ENCODE results near the gene CD164L2.
A peak's percentile ranks its signal among the peaks of the same experiment; 100 is the strongest.

The CD164L2 gene

DNA sequence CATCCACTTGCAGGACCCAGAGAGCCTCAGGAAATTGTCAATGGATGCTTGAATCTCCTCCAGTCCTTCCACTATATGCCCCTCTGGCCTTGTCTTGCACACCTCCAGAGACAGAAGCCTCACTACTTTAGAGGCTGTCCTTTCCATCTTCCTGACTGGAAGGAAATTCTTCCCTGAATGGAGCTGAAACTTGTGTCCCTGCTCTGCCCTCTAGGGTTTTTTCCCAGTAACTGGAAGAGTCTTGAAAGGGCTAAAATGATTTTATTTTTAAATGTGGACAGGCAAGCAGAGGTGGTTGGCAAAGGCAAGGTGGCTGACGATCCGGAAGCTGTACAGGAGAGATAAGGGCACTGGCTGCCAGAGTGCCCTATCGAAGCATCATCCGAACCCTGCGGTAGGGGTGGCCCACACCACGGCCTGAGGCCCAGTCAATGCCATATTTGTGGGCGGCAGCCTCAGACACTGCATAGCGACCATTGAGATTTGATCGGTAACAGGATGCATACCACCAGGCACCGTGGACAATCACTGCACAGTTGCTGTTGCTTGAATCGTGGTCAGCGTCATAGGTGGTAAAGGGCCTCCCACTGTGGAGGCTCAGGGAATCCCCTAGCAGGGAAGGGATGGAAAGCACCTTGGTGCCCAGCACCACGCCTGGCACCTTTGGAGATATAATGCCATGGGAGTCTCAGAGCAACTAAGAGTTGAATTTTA is 14.1 kb downstream of the CD164L2 start:
- Histone ChIP-seq H3K27me3 (ENCODE audit: low read length) (no peaks in the 10 kb centered on the region), H3K4me3 (ENCODE audit: insufficient read depth, low read length, poor library complexity, severe bottlenecking) (no peak overlapping the region), H3K9ac (ENCODE audit: low read length) (no peak overlapping the region), H3K79me2 (ENCODE audit: insufficient read depth, low read length) (no peaks in the 10 kb centered on the region), H3K4me2 (ENCODE audit: low read depth, low read length, poor library complexity, severe bottlenecking) (no peak overlapping the region), H3K36me3 (ENCODE audit: low read length) (no peaks in the 10 kb centered on the region), H3K27ac (ENCODE audit: low read depth, low read length) (no peak overlapping the region), H3K9me3 (ENCODE audit: insufficient read depth, low read length) (no peaks in the 10 kb centered on the region), H3K9me2 (replicated peaks; ENCODE audit: insufficient read depth, low read length) (no peaks in the 10 kb centered on the region), H3F3A (ENCODE audit: insufficient read depth) (peaks cover 4% of the 10 kb centered on the region; the same call in 1 of the 2 replicates), H2AFZ (ENCODE audit: low read depth, low read length, severe bottlenecking) (no peak overlapping the region), H4K20me1 (ENCODE audit: low read depth, low read length) (no peaks in the 10 kb centered on the region)
- TF ChIP-seq EZH2phosphoT487 (conservative IDR thresholded peaks at IDR 0.05; ENCODE audit: low read length), result no peak
- TF ChIP-seq, protein P1, sequence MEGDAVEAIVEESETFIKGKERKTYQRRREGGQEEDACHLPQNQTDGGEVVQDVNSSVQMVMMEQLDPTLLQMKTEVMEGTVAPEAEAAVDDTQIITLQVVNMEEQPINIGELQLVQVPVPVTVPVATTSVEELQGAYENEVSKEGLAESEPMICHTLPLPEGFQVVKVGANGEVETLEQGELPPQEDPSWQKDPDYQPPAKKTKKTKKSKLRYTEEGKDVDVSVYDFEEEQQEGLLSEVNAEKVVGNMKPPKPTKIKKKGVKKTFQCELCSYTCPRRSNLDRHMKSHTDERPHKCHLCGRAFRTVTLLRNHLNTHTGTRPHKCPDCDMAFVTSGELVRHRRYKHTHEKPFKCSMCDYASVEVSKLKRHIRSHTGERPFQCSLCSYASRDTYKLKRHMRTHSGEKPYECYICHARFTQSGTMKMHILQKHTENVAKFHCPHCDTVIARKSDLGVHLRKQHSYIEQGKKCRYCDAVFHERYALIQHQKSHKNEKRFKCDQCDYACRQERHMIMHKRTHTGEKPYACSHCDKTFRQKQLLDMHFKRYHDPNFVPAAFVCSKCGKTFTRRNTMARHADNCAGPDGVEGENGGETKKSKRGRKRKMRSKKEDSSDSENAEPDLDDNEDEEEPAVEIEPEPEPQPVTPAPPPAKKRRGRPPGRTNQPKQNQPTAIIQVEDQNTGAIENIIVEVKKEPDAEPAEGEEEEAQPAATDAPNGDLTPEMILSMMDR (IDR thresholded peaks at IDR 0.05; ENCODE audit: insufficient read depth, low read length, poor library complexity, severe bottlenecking), result no peak

DNA sequence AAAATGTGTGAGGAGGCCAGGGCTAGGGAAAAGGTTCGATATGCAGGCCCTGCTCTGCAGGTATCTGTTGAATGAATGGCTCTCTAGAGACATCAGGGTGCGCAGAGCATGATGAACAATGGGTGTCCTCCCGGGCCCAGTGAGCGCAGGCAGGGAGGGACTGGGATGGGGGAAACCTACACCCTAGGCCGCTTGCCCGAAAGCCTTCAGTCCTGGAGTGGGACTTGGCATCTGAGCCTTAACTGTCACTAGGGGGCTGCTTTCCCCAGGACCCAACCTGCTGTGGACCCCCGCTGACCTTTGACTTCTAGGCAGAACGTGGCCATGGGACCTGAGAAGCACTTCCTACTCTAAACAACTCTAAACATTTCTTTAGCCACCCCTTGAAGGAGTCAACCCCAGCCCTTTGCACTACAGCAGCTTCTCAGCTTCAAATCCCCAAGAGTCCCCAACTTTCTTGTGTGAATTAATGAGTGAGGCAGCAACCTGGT is 15.9 kb downstream of the CD164L2 start:
- no peaks in the 10 kb centered on the region for H3K79me2 ChIP-seq (ENCODE audit: insufficient read depth, low read length)
- H3K9ac ChIP-seq (ENCODE audit: low read length), result no peak overlapping the region
- no peaks in the 10 kb centered on the region for H3K9me2 ChIP-seq (replicated peaks; ENCODE audit: insufficient read depth, low read length)
- H3K27ac ChIP-seq (ENCODE audit: low read depth, low read length), result no peak overlapping the region
- H2AFZ ChIP-seq (ENCODE audit: low read depth, low read length, severe bottlenecking), result no peak overlapping the region
- no peaks in the 10 kb centered on the region for H3K36me3 ChIP-seq (ENCODE audit: low read length)
- no peak overlapping the region for H3K4me3 ChIP-seq (ENCODE audit: insufficient read depth, low read length, poor library complexity, severe bottlenecking)
- H3F3A ChIP-seq (ENCODE audit: insufficient read depth), result peaks cover 4% of the 10 kb centered on the region; the same call in 1 of the 2 replicates
- H4K20me1 ChIP-seq (ENCODE audit: low read depth, low read length), result no peaks in the 10 kb centered on the region
- H3K9me3 ChIP-seq (ENCODE audit: insufficient read depth, low read length), result no peaks in the 10 kb centered on the region
- TF ChIP-seq, protein P1 (IDR thresholded peaks at IDR 0.05; ENCODE audit: insufficient read depth, low read length, poor library complexity, severe bottlenecking), result no peak
- no peak for TF ChIP-seq EZH2phosphoT487 (conservative IDR thresholded peaks at IDR 0.05; ENCODE audit: low read length)
- H3K4me2 ChIP-seq (ENCODE audit: low read depth, low read length, poor library complexity, severe bottlenecking), result no peak overlapping the region
- no peaks in the 10 kb centered on the region for H3K27me3 ChIP-seq (ENCODE audit: low read length)

DNA sequence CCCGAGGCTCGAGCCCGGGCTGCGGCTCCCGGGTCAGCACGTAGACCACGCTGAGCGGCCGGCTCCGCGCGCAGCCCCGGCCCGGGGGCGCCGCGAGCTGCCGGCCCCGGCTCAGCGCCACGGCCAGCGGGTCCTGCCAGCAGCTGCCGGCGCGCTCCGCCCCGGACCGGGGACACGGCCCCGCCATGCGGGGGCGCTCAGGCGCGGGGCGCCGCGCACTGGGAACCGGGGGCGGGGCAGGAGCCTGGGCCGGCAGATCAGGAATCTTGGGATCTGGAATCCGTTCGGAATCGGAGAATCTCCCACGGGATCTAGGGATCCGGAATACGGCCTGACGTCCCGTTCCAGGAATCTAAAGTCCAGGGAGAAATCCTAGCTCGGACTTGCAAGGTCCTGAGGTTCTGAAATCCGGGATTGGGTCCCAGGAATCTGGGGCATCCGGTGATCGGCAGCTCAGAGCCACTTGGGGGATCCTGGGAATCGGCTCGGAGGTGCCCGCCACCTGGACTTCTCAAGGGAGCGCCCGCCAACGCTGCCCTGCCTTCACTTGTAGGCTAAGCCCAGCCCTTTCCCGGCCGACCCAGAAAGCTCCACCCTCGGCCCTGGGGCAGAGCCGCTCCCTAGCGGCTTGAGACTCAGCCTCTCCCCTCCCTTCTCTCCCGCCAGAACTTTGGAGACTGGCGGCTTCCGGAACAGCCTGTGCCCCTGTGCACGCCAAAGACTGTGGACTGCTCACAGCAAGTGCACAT is 16.5 kb downstream of the CD164L2 start, which contains the start of gene MAP3K6:
Gene MAP3K6, minus strand, starts transcription at position 551 of the 749 bp plus-strand sequence. Its CDS starts 364 bp downstream, at position 187.
- Histone ChIP-seq H2AFZ (ENCODE audit: low read depth, low read length, severe bottlenecking) (peak within 1 kb of the TSS; percentile 72), H3K9me3 (ENCODE audit: insufficient read depth, low read length) (no peaks in the 10 kb centered on the region), H3K27me3 (ENCODE audit: low read length) (no peaks in the 10 kb centered on the region), H3F3A (ENCODE audit: insufficient read depth) (peaks cover 4% of the 10 kb centered on the region; the same call in 1 of the 2 replicates), H3K79me2 (ENCODE audit: insufficient read depth, low read length) (no peaks in the 10 kb centered on the region), H3K4me3 (ENCODE audit: insufficient read depth, low read length, poor library complexity, severe bottlenecking) (peak within 1 kb of the TSS; percentile 67), H3K36me3 (ENCODE audit: low read length) (no peaks in the 10 kb centered on the region), H3K4me2 (ENCODE audit: low read depth, low read length, poor library complexity, severe bottlenecking) (peak within 1 kb of the TSS; percentile 92), H3K9me2 (replicated peaks; ENCODE audit: insufficient read depth, low read length) (no peaks in the 10 kb centered on the region), H3K27ac (ENCODE audit: low read depth, low read length) (no peak within 1 kb of the TSS), H4K20me1 (ENCODE audit: low read depth, low read length) (no peaks in the 10 kb centered on the region), H3K9ac (ENCODE audit: low read length) (peak within 1 kb of the TSS; percentile 55)
- TF ChIP-seq, protein P1 (IDR thresholded peaks at IDR 0.05; ENCODE audit: insufficient read depth, low read length, poor library complexity, severe bottlenecking), result peak; percentile 24
- no peak for TF ChIP-seq EZH2phosphoT487 (conservative IDR thresholded peaks at IDR 0.05; ENCODE audit: low read length)

Data from SU-DHL-6 (cell line).